GM19043 (cell line): ENCODE measurements around the gene ADCY1.

Experiments used
- ATAC-seq: cut with Tn5 transposase; IDR thresholded peaks from one replicate; pipeline ENCODE4 v1.9.1; 2021; ENCODE audit warnings: low read depth; ENCODE audit not compliant: unreplicated experiment

Gene ADCY1

DNA sequence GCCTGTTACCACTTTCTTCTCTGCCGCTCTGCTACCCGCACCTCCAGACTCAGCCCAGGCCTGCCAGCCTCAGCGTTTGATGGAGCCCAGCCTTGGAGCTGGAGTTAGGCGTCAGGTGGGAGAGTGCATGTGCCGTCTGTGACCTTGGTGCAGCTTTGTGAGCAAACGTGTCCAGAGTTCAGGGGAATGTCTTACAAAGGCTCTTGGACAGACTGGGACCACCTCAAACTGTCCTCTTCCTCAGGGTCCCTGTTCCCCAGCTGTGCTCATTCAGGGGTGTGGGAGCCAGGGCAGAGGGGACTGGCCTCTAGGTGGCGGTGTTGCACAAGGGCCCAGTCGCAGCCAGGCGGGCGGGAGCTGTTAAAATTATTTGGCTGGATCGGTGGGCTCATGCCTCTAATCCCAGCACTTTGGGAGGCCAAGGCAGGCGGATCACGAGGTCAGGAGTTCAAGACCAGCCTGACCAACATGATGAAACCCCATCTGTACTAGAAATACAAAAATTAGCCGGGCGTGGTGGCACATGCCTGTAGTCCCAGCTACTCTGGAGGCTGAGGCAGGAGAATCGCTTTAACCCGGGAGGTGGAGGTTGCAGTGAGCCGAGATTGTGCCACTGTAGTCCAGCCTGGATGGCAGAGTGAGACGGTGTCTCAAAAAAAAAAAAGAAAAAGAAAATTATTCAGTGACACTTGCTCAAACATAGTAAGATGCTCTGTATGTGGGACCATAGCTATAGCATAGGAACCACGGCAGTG, 89.2 kb downstream of the ADCY1 start:
- no peak for ATAC-seq

DNA sequence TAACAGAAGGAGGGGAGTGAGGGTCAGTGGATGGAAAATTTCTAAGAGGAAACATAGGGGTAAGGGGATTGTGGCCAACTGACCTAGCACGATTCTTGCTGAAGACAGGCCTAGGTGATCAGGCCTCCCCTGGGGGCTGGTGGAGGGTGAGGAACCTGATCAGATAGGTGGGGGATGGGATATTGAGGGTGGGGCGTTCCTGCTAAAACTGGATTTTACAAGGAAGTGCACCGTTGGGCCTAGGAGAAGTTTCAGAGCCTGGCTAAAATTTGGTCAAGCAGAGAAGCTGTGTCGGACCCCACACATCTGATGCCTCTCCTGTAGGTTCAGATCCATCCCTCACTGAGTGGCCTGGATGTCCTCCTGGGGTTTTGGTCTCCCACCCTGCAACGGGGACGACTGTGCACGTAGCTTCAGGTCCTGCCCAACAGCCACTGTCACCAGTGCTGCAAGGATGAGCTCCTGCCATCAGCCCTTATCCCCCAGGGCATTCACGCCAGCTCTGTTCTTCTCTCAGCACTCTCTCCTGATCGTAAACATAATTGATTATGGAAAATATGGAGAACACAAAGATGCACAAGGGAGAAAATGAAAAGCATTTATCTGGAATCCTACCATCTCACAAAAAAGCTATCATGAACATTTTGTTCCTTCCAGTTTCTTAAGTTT, 89.9 kb downstream of the ADCY1 start:
- ATAC-seq = no peak

- ATAC-seq = no peak
Measured at GRCh38 chr7:45665172-45665571, 91.0 kb downstream of the ADCY1 start.

GRCh38 chr7:45670227-45670626, 96.1 kb downstream of the ADCY1 start:
- ATAC-seq = no peak

DNA sequence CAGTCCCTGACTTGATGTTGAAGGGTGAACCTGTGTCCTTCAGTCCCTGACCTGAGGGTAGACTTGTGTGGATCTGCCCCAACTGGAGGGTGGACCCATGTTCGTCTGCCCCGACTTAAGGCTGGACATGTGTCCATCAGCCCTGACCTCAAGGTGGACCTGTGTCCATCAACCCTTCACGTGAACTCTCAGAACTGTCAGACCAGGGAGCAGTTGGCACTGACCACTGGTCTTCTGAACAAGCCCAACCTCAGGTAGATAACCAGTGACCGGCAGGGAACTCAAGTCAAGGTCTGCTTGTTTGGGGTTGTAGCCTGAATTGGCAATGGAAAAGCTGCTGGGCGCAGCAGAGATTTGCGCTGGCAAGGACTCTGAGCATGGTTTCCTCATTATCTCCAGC, 96.5 kb downstream of the ADCY1 start:
- ATAC-seq = no peak

DNA sequence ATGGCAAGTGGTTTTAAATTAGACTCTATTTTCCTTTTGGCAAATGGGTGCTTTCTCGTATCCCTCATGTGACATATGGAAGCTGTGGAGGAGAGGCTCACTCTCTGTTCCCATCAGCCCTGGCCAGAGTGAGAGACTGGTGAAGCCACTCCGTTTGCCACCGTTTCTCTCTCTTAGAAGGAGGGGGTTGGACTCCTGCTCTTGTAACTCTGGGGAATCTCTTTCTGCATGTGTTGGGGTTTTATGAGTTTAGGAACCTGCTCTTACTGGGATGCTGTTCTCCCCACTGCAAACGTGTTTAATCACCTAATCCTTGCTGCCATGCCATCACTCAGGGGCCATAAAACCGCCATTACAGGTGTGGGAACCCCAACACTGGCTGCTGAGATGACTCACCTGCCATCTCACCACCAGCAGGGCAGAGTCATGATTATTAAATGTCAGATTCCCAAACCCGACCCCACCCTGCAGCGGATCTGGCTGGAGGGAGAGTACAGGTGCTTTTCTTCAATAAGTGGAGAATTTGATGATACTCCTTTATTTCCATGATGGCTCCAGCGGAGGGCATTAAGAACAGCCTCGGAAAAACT, 103.2 kb downstream of the ADCY1 start:
- no peak for ATAC-seq

GRCh38 chr7:45679516-45679915, 105.3 kb downstream of the ADCY1 start:
- no peak for ATAC-seq

GRCh38 chr7:45680776-45681175, 106.6 kb downstream of the ADCY1 start:
- ATAC-seq = no peak

- no peak for ATAC-seq
Measured at GRCh38 chr7:45681596-45682357, 107.6 kb downstream of the ADCY1 start.

DNA sequence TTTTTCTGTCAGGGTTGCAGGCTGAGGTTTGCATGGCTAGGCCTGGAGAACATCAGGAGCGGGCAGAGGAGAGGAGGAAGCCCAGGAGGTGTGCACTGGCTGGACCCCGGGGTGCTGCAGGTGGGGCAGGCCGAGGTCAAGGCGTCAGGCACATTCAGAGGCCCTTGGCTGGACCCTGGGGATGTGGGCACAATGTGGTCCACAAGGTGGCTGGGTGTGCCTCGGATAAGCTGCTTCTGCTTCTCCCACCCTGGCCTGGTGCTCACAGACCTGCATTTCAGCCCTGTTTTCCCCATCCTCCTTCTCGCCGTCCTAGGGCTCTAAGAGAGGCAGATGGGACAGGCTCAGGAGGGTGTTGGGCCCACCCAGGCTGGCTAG, 108.2 kb downstream of the ADCY1 start:
- ATAC-seq = no peak

DNA sequence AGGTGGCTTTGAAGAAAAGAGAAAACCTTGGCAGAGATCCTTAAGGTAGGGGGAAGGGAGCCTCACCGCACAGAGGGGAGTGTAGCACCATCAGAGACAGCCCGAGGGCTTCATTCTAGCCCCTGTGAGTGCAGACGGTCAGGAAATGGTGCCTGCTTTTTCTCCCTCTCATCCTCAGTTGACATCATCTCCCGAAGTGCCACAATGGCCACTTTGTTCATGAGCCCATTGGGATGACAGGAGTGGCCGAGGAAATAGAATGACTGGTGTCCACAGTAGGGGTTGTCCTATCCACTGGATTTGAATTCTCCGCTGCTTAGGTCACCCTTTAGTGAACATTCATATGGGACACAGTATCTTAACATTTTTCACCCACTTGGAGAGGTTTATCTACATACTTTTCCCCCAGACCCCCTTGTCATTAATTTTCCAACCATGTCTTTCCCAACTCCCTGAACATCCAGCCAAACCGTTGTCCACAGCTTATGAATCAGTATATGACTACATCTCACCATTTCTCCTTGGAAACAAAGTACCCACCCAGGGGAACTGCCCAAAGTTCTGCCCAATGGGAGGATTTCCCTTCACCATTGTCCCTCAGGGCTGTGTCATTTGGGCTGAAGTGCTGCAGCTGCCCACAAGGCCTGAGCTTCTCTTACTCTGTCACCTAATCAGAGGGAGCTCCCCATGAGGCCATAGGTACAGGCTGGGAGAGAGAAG, 108.8 kb downstream of the ADCY1 start:
- ATAC-seq = no peak

DNA sequence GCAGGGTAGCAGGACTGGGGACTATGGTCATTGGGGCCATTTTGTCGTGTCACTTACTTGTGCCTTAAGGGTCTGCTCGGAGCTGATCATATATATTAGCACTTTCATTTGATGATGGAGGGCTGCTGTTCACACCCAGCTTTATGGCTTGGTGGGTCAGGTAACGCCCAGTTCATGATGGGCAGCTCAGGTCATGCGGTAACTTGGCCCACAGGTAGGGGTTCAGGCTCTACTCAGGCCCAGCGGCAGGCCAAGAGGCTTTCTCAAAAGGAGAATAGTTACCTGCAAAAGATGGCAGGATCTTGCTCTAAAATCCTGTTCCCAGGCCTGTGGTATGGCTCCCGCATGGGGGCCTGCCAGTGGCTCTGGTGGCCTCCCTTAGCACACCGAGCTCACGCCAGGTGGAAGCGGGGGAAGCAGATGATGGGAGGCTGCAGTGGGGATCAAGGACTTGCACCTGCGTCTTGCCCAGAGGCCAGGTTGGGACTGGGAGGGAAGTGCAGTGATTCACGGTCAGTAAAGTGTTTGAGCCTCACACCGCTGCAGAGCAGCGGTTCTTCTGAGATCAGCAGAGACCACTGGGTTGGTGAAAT, 109.5 kb downstream of the ADCY1 start:
- no peak for ATAC-seq

DNA sequence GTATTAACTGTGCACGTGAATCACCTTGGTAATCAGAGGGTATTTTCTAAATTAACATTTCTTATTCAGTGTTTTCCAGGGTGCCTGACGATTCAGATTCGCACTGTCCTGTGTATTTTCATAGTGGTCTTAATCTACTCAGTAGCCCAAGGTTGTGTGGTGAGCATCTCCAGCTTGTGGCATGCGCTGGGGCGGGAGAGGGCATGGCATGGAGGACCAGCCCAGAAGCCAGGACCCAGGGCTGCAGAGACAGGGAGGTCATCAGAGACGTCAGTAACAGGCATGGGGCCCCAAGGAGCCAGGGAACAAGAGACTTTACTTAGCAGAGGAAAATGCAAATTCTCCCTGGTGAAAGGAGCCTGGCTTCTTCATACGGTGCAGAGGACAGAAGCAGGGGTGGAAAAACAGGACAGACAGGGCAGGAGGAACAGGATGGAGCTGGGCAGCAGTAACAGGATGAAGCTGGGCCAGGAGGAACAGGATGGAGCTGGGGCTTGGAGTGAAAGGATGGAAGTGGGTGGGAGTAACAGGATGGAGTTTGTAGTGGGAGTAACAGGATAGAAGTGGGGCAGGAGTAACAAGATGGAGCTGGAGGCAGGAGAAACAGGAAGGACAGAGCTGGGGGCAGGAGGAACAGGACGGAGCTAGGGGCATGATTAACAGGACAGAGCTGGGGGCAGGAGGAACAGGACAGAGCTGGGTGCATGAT, 110.9 kb downstream of the ADCY1 start:
- ATAC-seq = no peak

GRCh38 chr7:45685619-45686240, 111.6 kb downstream of the ADCY1 start:
- no peak for ATAC-seq

DNA sequence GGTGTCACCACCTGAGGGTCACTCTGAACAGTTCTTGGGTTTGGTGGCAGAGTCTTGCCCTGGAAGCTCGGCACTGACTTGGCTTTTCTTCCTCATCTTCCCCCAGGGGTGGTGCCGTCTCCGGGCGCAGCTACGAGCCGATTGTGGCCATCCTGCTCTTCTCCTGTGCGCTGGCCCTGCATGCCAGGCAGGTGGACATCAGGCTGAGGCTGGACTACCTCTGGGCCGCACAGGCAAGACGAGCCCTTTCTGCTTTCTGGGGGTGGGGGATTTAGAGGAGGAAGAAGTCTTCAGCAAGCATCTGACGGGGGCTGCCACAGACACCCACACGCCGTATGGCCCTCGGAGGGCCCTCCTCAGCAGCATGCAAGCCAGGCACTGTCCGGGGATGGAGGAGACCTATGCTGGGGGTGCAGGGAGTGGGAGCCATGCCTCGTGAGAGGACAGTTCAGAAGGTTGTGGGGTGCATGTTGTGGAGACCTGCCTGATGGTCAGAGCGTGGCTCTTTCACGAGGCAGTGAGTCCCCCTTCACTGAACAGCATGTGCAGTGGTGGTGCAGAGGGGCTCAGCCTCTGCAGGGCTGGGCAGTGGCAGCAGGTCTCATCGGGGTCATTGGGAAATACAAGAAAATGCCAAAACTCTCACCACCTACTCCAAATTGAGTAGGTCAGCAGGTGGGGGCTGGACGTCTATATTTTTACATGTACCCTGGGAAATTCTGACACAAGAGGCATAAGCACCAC, 112.4 kb downstream of the ADCY1 start:
- ATAC-seq = no peak

DNA sequence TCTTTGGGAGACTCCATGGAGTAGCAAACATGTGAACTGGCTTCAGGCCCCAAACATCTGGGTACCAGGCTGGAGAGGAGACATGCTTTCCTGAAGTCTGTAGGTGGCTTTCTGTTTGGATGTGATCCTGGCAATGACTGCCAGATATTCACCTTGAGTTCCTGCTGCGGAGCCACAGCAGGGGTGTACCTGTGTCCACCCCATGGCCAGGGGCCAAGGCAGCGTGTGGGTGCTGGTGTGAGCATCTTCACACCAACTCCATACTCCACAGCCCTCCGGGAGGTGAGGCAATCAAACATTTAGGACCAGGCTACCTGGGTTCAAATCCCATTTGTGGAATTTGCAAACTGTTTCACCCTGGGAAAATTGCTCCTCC, 113.0 kb downstream of the ADCY1 start:
- no peak for ATAC-seq

DNA sequence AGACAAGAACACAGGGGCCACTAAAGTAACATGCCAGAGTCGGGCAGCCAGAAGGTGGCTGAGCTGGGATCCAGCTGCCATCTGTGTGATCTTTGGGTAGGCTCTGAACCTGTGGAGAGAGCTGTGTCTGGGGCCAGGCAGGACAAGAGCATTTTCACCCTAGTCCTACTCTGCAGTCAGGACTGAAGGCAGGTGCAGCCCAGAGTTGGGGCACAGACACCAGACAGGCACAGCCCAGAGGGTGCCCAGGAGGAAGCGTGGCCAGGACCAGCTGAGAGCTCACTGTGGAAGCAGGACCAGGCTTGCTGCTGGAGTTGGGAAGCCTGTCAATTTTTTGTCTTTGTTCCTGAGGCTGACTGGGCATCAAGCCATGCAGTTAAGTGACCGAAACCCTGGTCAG, 113.6 kb downstream of the ADCY1 start:
- ATAC-seq = no peak

- no peak for ATAC-seq
Measured at GRCh38 chr7:45688382-45688781, 114.2 kb downstream of the ADCY1 start.
